HFFc6 (cell line): ENCODE data around the gene SLC6A7. TPM values are rescaled to one million over a fixed set of nuclear protein-coding genes. Genes with fewer than 3 reads are reported as not detected.

Experiments
- DNase-seq: peaks from one replicate; pipeline ENCODE4 v3.0.0-alpha.2; 2018
- H3K27ac Mint-ChIP-seq: 2 replicates; pipeline ENCODE4 v1.8.0; 2020; ENCODE audit warnings: mild to moderate bottlenecking, mixed read lengths
- H3K27me3 Mint-ChIP-seq: 2 replicates; pipeline ENCODE4 v1.8.0; 2021; ENCODE audit warnings: mild to moderate bottlenecking, moderate library complexity, mixed read lengths; ENCODE audit not compliant: insufficient read depth
- H3K36me3 Mint-ChIP-seq: 2 replicates; pipeline ENCODE4 v1.8.0; 2021; ENCODE audit warnings: low read depth, mixed read lengths
- H3K4me1 Mint-ChIP-seq: 2 replicates; pipeline ENCODE4 v1.8.0; 2020; ENCODE audit warnings: low read depth, mixed read lengths
- H3K4me3 Mint-ChIP-seq: 2 replicates; pipeline ENCODE4 v1.8.0; 2020; ENCODE audit warnings: mild to moderate bottlenecking, moderate library complexity, mixed read lengths
- H3K9me3 Mint-ChIP-seq: 2 replicates; pipeline ENCODE4 v1.8.0; 2020; ENCODE audit warnings: mild to moderate bottlenecking, mixed read lengths
- CTCF ChIP-seq: fragments of 200-600 bp; sonication (generic); IDR thresholded peaks from 2 replicates; pipeline ENCODE4 v1.5.0; 2021; ENCODE audit warnings: antibody characterized with exemption, mild to moderate bottlenecking
- total RNA-seq, 6 experiments: library from RNA; stranded (reverse); fragmentation: NEBNext Ultra II Directional; extraction: Animal tissue kit (Norgen Biotek cat#: 25700); gene quantifications; 2 replicates in 1 of 6; 3 replicates in 5 of 6; pipeline ENCODE4 v1.2.3, GENCODE V29; 2021

The SLC6A7 gene
- total RNA-seq, 6 experiments from 2014 or later = not detected

- DNase-seq = no peak
- no peak overlapping the region for H3K27ac Mint-ChIP-seq
- no peak for TF ChIP-seq CTCF
- no peak overlapping the region for H3K4me3 Mint-ChIP-seq
- H3K36me3 Mint-ChIP-seq = no peaks in the 10 kb centered on the region
- H3K9me3 Mint-ChIP-seq = no peaks in the 10 kb centered on the region
- peaks cover 47% of the 10 kb centered on the region for H3K27me3 Mint-ChIP-seq
- H3K4me1 Mint-ChIP-seq = no peaks in the 10 kb centered on the region
Observed at GRCh38 chr5:150190503-150190979, 679 bp downstream of the SLC6A7 start.

GRCh38 chr5:150190987-150191386 lies 1.1 kb downstream of the SLC6A7 start:
- Mint-ChIP-seq H3K9me3 (no peaks in the 10 kb centered on the region), H3K4me3 (no peak overlapping the region), H3K4me1 (no peaks in the 10 kb centered on the region), H3K27ac (no peak overlapping the region), H3K27me3 (peaks cover 50% of the 10 kb centered on the region), H3K36me3 (no peaks in the 10 kb centered on the region)
- no peak for TF ChIP-seq CTCF
- no peak for DNase-seq

GRCh38 chr5:150192462-150192861 lies 2.6 kb downstream of the SLC6A7 start:
- Mint-ChIP-seq H3K4me3 (no peak overlapping the region), H3K9me3 (no peaks in the 10 kb centered on the region), H3K36me3 (no peaks in the 10 kb centered on the region), H3K4me1 (no peaks in the 10 kb centered on the region), H3K27me3 (peaks cover 52% of the 10 kb centered on the region), H3K27ac (no peak overlapping the region)
- DNase-seq = no peak
- TF ChIP-seq CTCF = no peak

GRCh38 chr5:150195736-150196485 lies 6.0 kb downstream of the SLC6A7 start:
- no peak overlapping the region for H3K4me3 Mint-ChIP-seq
- H3K27ac Mint-ChIP-seq = no peak overlapping the region
- DNase-seq = no peak
- TF ChIP-seq CTCF = no peak
- no peaks in the 10 kb centered on the region for H3K36me3 Mint-ChIP-seq
- peaks cover 57% of the 10 kb centered on the region for H3K27me3 Mint-ChIP-seq
- no peaks in the 10 kb centered on the region for H3K4me1 Mint-ChIP-seq
- H3K9me3 Mint-ChIP-seq = no peaks in the 10 kb centered on the region

GRCh38 chr5:150196514-150196913 lies 6.7 kb downstream of the SLC6A7 start:
- no peak for DNase-seq

More at GRCh38 chr5:150196514-150196913, 6.7 kb downstream of the SLC6A7 start:
- H3K4me3 Mint-ChIP-seq = no peak overlapping the region
- H3K9me3 Mint-ChIP-seq = no peaks in the 10 kb centered on the region
- no peaks in the 10 kb centered on the region for H3K4me1 Mint-ChIP-seq
- H3K27me3 Mint-ChIP-seq = peaks cover 53% of the 10 kb centered on the region
- TF ChIP-seq CTCF = no peak
- no peak overlapping the region for H3K27ac Mint-ChIP-seq
- no peaks in the 10 kb centered on the region for H3K36me3 Mint-ChIP-seq
